Measurements from ENCODE around the gene CFAP20DC.

DNA sequence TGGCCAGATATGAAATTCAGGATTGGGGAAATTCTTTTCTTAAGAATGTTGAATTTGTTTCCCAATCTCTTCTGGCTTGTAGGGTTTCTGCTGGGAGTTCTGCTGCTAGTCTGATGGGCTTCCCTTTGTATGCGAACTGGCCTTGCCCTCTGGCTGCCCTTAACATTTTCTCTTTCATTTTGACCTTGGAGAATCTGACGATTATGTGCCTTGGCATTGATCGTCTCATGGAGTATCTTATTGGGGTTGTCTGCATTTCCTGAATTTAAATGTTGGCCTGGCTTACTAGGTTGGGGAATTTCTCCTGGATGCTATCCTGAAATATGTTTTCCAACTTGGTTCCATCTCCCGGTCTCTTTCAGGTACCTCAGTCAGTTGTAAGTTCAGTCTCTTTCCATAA is 152.2 kb downstream of the CFAP20DC start:
- TF ChIP-seq, protein P1, sequence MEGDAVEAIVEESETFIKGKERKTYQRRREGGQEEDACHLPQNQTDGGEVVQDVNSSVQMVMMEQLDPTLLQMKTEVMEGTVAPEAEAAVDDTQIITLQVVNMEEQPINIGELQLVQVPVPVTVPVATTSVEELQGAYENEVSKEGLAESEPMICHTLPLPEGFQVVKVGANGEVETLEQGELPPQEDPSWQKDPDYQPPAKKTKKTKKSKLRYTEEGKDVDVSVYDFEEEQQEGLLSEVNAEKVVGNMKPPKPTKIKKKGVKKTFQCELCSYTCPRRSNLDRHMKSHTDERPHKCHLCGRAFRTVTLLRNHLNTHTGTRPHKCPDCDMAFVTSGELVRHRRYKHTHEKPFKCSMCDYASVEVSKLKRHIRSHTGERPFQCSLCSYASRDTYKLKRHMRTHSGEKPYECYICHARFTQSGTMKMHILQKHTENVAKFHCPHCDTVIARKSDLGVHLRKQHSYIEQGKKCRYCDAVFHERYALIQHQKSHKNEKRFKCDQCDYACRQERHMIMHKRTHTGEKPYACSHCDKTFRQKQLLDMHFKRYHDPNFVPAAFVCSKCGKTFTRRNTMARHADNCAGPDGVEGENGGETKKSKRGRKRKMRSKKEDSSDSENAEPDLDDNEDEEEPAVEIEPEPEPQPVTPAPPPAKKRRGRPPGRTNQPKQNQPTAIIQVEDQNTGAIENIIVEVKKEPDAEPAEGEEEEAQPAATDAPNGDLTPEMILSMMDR (IDR thresholded peaks at IDR 0.05; ENCODE audit: low read depth, low read length, missing input control): no peak
- TF ChIP-seq YY1 (IDR thresholded peaks at IDR 0.05): no peak
- TF ChIP-seq GABPA (IDR thresholded peaks at IDR 0.05 in 1 of 2, conservative IDR thresholded peaks at IDR 0.05 in 1 of 2): no peak
- no peak for TF ChIP-seq RAD21 (IDR thresholded peaks at IDR 0.05)
- TF ChIP-seq JUND (IDR thresholded peaks at IDR 0.05): no peak
- TF ChIP-seq, protein P2, sequence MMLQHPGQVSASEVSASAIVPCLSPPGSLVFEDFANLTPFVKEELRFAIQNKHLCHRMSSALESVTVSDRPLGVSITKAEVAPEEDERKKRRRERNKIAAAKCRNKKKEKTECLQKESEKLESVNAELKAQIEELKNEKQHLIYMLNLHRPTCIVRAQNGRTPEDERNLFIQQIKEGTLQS (IDR thresholded peaks at IDR 0.05): no peak
- TF ChIP-seq TAF1 (conservative IDR thresholded peaks at IDR 0.05): no peak
- no peak for TF ChIP-seq EGR1 (IDR thresholded peaks at IDR 0.05; ENCODE audit: low read depth in 2 of 2)
- TF ChIP-seq, protein P3, sequence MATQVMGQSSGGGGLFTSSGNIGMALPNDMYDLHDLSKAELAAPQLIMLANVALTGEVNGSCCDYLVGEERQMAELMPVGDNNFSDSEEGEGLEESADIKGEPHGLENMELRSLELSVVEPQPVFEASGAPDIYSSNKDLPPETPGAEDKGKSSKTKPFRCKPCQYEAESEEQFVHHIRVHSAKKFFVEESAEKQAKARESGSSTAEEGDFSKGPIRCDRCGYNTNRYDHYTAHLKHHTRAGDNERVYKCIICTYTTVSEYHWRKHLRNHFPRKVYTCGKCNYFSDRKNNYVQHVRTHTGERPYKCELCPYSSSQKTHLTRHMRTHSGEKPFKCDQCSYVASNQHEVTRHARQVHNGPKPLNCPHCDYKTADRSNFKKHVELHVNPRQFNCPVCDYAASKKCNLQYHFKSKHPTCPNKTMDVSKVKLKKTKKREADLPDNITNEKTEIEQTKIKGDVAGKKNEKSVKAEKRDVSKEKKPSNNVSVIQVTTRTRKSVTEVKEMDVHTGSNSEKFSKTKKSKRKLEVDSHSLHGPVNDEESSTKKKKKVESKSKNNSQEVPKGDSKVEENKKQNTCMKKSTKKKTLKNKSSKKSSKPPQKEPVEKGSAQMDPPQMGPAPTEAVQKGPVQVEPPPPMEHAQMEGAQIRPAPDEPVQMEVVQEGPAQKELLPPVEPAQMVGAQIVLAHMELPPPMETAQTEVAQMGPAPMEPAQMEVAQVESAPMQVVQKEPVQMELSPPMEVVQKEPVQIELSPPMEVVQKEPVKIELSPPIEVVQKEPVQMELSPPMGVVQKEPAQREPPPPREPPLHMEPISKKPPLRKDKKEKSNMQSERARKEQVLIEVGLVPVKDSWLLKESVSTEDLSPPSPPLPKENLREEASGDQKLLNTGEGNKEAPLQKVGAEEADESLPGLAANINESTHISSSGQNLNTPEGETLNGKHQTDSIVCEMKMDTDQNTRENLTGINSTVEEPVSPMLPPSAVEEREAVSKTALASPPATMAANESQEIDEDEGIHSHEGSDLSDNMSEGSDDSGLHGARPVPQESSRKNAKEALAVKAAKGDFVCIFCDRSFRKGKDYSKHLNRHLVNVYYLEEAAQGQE (IDR thresholded peaks at IDR 0.05): no peak
- TF ChIP-seq HNF4G (IDR thresholded peaks at IDR 0.05): no peak
- TF ChIP-seq FOXA1 (IDR thresholded peaks at IDR 0.05): no peak
- TF ChIP-seq, protein P4, sequence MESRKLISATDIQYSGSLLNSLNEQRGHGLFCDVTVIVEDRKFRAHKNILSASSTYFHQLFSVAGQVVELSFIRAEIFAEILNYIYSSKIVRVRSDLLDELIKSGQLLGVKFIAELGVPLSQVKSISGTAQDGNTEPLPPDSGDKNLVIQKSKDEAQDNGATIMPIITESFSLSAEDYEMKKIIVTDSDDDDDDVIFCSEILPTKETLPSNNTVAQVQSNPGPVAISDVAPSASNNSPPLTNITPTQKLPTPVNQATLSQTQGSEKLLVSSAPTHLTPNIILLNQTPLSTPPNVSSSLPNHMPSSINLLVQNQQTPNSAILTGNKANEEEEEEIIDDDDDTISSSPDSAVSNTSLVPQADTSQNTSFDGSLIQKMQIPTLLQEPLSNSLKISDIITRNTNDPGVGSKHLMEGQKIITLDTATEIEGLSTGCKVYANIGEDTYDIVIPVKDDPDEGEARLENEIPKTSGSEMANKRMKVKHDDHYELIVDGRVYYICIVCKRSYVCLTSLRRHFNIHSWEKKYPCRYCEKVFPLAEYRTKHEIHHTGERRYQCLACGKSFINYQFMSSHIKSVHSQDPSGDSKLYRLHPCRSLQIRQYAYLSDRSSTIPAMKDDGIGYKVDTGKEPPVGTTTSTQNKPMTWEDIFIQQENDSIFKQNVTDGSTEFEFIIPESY (IDR thresholded peaks at IDR 0.05): no peak
- TF ChIP-seq, protein P5, sequence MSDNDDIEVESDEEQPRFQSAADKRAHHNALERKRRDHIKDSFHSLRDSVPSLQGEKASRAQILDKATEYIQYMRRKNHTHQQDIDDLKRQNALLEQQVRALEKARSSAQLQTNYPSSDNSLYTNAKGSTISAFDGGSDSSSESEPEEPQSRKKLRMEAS (IDR thresholded peaks at IDR 0.05): no peak
